NCI-H1105 treated with DMSO at 0.1 percent for 48 hours (cell line): ENCODE data around the gene CMSS1.
A peak's percentile ranks its signal among the peaks of the same experiment; 100 is the strongest.

Source experiments
- DNase-seq: peaks from one replicate; lab custom pipeline; 2025; lab: John Stamatoyannopoulos, UW

The CMSS1 gene

DNA sequence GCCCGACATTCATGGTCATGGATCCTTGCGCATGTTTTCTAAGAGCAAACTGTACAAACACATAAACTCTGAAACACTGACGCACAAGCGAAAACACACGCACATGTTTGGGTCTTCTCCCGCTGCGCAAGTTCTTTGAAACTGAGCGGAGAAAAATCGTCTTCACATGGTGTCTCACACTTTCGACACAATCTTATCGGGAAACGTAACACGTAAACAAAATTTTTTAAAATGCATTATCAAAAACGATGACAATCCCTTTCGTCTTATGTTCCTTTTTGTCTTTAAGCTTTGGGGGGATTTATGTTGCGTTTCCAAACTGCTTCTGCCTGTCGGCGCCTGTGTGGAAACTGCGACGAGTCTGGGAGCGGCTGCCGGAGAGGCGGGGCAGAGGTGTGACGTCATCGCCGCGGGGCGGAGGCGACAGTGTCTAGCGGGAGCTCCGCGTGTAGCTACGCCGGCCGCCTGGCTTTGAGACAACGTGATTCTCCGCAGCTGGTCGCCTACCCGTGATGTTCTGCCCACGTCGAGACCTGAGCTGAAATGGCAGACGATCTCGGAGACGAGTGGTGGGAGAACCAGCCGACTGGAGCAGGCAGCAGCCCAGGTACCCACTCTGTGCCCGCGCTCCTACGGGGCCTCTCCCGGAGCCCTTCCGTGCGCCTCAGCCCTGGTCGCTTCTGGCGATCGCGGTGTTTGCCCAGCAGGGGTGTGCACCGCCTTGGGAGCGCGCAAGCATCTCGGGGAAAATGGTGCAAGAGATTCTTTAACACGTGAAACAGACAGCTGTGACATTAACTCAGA, at the start of gene CMSS1:
TSS of gene CMSS1 (plus strand) at position 426 of the 804 bp plus-strand sequence.
- peak; percentile 89 for DNase-seq

- DNase-seq = no peak
Observed at GRCh38 chr3:99768126-99768525, 49.5 kb upstream of the CMSS1 start.

GRCh38 chr3:99768808-99769501, 48.7 kb upstream of the CMSS1 start:
- no peak for DNase-seq

DNA sequence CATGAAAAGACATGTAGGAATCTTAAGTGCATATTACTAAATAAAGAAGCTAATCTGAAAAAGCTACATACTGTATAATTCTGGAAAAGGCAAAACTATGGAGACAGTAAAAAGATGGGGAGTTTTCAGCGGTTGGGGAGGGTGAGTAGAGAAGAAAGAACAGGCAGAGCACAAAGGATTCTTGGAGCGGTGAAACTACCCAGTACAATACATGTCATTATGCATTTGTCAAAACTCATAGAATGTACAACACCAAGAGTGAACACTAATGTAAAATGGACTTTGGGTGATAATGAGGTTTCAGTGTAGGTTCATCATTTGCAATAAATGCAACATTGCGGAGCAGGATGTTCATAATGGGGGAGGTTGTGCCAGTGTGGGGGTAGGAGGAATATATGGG, 45.5 kb upstream of the CMSS1 start:
- no peak for DNase-seq

GRCh38 chr3:99772671-99773070, 45.0 kb upstream of the CMSS1 start:
- DNase-seq = no peak

DNA sequence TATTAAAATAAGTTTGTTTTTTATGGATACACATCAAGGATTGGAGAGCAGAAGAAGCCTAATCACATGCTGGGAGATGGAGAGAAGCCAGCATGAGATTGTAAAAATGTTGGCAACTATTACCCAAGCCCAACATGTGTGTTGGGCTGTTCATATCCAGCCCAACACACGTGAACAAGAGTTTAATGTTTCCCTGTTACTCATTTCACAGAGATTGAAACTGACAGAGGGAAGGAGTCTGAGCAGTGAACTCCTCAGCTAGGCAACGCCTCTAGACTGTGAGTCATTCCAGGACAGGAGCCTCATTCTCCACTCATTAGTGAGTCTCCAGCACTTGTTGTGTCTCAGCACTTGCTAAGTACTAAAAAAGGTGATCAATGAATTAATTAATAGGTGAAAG, 43.2 kb upstream of the CMSS1 start:
- DNase-seq = no peak

GRCh38 chr3:99776516-99777209, 41.0 kb upstream of the CMSS1 start:
- DNase-seq = no peak

GRCh38 chr3:99777210-99777549, 40.5 kb upstream of the CMSS1 start:
- DNase-seq = no peak

GRCh38 chr3:99777708-99778107, 40.0 kb upstream of the CMSS1 start:
- DNase-seq = no peak

DNA sequence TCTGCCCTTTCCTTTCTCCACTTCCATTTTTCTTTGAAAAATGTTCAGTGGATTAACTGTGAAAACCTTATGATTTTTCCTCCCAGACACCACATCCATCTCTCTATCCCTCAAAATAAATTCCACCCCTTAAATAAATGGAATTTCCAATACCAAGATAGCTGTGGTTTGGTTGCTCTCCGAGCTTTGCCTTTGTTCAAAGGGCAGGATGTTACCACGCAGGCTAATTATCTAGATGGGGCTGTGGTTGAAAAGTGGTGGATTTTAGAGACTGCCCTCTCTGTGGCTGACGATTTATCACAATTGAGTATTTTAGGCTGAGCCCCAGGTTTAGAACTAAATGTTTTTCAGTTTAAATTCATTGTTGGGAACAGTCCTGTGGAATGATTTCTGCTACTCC, 36.9 kb upstream of the CMSS1 start:
- no peak for DNase-seq

DNA sequence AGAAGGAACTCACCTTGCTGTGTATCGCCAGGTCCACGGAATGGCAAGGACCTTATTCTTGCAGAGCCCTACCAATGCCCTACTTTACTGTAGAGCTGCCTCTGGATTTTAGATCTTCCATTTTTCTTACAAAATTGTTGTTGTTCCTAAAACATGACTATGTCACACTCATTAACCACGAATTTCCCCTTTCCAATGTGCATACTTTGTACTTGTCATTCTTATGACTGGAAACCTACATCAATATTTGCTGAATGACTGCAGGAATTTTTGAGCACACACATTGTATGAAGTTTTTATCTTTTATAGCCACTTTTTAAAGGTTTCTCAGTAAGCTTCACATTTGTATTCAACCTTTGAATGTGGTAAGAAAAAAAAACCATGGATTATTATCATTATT, 35.9 kb upstream of the CMSS1 start:
- DNase-seq = no peak

DNA sequence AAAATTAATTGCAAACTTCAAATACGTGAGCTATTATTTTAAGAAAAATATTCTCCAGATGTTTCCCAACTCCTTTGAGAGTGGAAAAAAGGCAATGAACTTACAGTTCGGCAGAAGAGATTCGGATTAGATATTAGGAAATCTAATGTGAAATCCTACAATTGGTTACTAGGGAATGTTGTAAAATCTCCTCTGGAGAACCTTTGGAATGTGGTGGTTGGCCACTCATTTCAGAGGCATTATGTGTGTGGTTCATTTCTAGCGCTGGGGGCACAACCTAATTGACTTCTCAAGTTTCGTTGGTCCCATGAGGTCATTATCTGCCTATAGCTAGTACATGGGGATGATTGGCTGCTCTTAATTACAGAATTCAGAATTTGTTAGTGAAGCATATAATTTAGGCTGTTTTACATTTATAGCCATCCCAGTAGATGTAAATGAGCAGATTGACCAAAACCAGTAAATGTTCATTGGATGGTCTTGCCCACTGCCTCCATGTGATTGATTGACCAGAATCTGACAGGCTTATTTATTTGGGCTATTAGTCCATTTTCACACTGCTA, 34.6 kb upstream of the CMSS1 start:
- no peak for DNase-seq

- DNase-seq = peak; percentile 57
Observed at GRCh38 chr3:99789011-99789721, 28.5 kb upstream of the CMSS1 start.

DNA sequence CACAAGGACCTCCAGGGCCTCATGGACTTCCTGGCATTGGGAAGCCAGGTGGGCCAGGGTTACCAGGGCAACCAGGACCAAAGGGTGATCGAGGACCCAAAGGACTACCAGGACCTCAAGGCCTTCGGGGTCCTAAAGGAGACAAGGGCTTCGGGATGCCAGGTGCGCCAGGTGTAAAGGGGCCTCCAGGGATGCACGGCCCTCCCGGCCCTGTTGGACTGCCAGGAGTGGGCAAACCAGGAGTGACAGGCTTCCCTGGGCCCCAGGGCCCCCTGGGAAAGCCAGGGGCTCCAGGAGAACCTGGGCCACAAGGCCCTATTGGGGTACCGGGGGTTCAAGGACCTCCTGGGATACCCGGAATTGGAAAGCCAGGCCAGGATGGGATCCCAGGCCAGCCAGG, 23.2 kb upstream of the CMSS1 start:
- no peak for DNase-seq

DNA sequence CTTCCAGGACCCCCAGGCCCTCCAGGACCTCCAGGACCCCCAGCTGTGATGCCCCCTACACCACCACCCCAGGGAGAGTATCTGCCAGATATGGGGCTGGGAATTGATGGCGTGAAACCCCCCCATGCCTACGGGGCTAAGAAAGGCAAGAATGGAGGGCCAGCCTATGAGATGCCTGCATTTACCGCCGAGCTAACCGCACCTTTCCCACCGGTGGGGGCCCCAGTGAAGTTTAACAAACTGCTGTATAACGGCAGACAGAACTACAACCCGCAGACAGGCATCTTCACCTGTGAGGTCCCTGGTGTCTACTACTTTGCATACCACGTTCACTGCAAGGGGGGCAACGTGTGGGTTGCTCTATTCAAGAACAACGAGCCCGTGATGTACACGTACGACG, 22.1 kb upstream of the CMSS1 start:
- DNase-seq = no peak

DNA sequence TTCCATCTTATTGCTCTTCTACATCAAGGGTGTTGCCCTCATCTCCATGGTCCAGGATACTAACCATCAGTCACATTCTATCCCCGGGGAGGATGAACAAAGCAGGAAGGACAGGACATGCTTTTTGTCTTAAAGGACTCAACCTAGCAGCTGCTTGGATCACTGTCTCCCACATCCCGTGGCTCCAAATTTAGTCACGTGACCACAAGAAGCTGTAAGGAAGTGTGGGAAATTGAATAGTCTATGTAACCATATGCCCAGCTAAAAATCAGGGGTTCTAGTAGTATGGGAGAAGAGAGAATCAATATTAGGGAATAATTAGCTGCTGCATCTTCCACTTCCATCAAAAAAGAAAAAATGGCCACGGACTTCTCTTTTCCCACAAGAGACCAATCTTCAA, 18.2 kb upstream of the CMSS1 start:
- no peak for DNase-seq

- DNase-seq = no peak
Observed at GRCh38 chr3:99803297-99803696, 14.4 kb upstream of the CMSS1 start.

GRCh38 chr3:99805160-99805559, 12.5 kb upstream of the CMSS1 start:
- DNase-seq = no peak

DNA sequence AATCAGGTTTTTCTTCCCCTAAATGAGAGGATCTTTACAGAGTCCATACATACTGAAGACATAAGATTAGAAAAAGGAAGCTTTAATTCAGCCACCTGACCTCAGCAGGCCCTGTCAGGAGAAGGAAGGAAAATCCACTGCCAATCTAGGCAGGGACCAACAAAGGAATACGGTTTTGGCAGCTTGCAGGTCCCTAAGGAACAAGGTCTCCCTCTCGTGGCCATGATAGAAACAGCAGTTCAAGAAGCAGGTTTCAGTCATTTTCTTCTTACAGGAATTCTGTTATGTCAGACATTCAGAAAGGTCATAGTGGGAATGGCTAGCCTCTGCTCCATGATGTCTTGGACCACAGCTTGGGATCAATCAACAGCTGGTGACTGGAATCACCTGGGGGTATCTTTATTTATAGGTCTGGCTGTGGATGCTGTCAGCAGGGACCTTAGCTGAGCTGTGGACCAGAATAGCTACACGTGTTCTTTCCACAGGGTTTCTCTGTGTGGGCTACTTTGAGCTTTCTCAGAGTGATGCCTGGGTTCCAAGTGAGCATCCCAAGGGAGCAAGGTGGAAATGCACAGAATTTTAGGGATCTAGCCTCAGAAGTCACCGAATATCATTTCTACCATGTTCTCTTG, 9.4 kb upstream of the CMSS1 start:
- peak; percentile 65 for DNase-seq

DNA sequence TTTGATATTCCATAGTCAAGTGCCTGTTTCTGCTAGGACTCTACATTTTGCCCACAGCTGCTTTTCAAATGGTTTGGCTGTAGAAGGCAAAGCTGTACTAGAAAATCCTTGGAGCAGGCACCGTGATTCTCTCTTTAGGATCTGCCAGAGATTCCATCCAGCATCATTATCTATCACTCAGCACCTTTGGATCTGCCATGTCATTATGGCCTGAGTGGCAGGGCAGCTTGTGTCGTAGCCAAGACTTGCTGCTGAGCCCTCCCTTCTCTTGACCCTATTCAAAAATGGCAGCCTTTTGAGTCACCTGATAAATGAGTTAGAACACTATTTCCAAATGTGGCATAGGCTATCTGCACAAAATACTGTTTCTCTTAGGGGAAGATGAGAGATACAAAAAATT, 8.1 kb upstream of the CMSS1 start:
- DNase-seq = no peak

DNA sequence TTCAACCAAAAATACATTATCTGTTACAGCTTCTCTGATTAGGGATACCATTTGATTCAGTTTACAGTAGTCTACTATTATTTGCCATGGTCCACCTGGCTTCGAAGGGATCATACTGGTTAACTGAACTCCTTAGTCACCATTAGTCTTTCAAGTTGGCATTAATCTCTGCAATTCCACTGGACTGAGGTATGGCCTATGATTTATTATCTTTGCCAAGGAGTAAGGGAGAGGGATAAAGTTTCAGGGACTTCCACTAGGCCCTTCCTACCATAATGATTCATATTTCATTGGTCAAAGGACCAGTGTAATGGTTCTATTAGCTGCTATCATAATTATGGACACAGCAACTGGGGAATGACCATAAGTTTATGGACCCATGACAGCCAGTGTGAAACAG, 7.3 kb upstream of the CMSS1 start:
- DNase-seq = no peak

- DNase-seq = no peak
Observed at GRCh38 chr3:99817047-99817436, 620 bp upstream of the CMSS1 start.
